HEK293 (cell line): ENCODE results near the gene TMEM140.

Experiments
- EGR2 ChIP-seq: fragments of 450-650 bp; formaldehyde crosslinking; IDR thresholded peaks from 2 replicates; pipeline ENCODE4 v1.5.1; 2016; ENCODE audit warnings: low read depth, missing biosample characterization, missing genetic modification characterization
- GFI1B ChIP-seq: fragments of 450-650 bp; formaldehyde crosslinking; IDR thresholded peaks from 2 replicates; pipeline ENCODE4 v1.5.1; 2016; ENCODE audit warnings: missing biosample characterization, missing genetic modification characterization
- IKZF3 ChIP-seq: fragments of 450-650 bp; IDR thresholded peaks from 2 replicates; pipeline ENCODE4 v1.5.0; 2018; ENCODE audit warnings: missing biosample characterization, mild to moderate bottlenecking, missing genetic modification characterization, moderate library complexity
- INSM2 ChIP-seq: fragments of 450-650 bp; formaldehyde crosslinking; IDR thresholded peaks from 2 replicates; pipeline ENCODE4 v1.5.1; 2016; ENCODE audit warnings: missing biosample characterization, missing genetic modification characterization
- OSR2 ChIP-seq: fragments of 450-650 bp; formaldehyde crosslinking; IDR thresholded peaks from 2 replicates; pipeline ENCODE4 v1.5.1; 2016; ENCODE audit warnings: missing biosample characterization, missing genetic modification characterization
- PRDM10 ChIP-seq: fragments of 450-650 bp; formaldehyde crosslinking; IDR thresholded peaks from 2 replicates; pipeline ENCODE4 v1.5.1; 2016; ENCODE audit warnings: missing biosample characterization, missing genetic modification characterization
- REPIN1 ChIP-seq: fragments of 450-650 bp; formaldehyde crosslinking; IDR thresholded peaks from 2 replicates; pipeline ENCODE4 v1.5.1; 2017; ENCODE audit warnings: missing biosample characterization, missing genetic modification characterization, low read depth
- SALL2 ChIP-seq: fragments of 450-650 bp; formaldehyde crosslinking; IDR thresholded peaks from 2 replicates; pipeline ENCODE4 v1.5.0; 2017; ENCODE audit warnings: missing biosample characterization, mild to moderate bottlenecking, missing genetic modification characterization, borderline replicate concordance
- SETDB1 ChIP-seq: IDR thresholded peaks from one replicate; pipeline ENCODE4 v1.6.1; 2017; ENCODE audit warnings: mild to moderate bottlenecking, low read length, moderate library complexity, mixed read lengths; ENCODE audit not compliant: insufficient read length
- YY1 ChIP-seq: fragments of 450-650 bp; formaldehyde crosslinking; IDR thresholded peaks from 2 replicates; pipeline ENCODE4 v1.5.1; 2018; ENCODE audit warnings: missing biosample characterization, missing genetic modification characterization
- ZNF19 ChIP-seq: fragments of 450-650 bp; formaldehyde crosslinking; IDR thresholded peaks from 2 replicates; pipeline ENCODE4; 2016; ENCODE audit warnings: missing biosample characterization, missing genetic modification characterization, low read depth
- ZNF2 ChIP-seq: fragments of 450-650 bp; formaldehyde crosslinking; IDR thresholded peaks from 2 replicates; pipeline ENCODE4 v1.5.1; 2016; ENCODE audit warnings: missing biosample characterization, missing genetic modification characterization
- ZNF23 ChIP-seq: fragments of 450-650 bp; formaldehyde crosslinking; IDR thresholded peaks from 2 replicates; pipeline ENCODE4 v1.5.1; 2016; ENCODE audit warnings: missing biosample characterization, missing genetic modification characterization, borderline replicate concordance
- ZNF24 ChIP-seq: fragments of 450-650 bp; formaldehyde crosslinking; IDR thresholded peaks from 2 replicates; pipeline ENCODE4 v1.5.1; 2016; ENCODE audit warnings: missing biosample characterization, missing genetic modification characterization
- ZNF324 ChIP-seq: fragments of 450-650 bp; formaldehyde crosslinking; IDR thresholded peaks from 2 replicates; pipeline ENCODE4 v1.5.1; 2016; ENCODE audit warnings: missing biosample characterization, missing genetic modification characterization
- ZNF341 ChIP-seq: fragments of 450-650 bp; formaldehyde crosslinking; IDR thresholded peaks from 2 replicates; pipeline ENCODE4; 2016; ENCODE audit warnings: low read depth, missing biosample characterization, missing genetic modification characterization
- ZNF37A ChIP-seq: fragments of 450-650 bp; IDR thresholded peaks from 2 replicates; pipeline ENCODE4 v1.5.1; 2018; ENCODE audit warnings: missing biosample characterization, missing genetic modification characterization
- ZNF585B ChIP-seq: fragments of 450-650 bp; formaldehyde crosslinking; IDR thresholded peaks from 2 replicates; pipeline ENCODE4 v1.5.1; 2016; ENCODE audit warnings: missing biosample characterization, missing genetic modification characterization
- ZNF596 ChIP-seq: fragments of 450-650 bp; IDR thresholded peaks from 2 replicates; pipeline ENCODE4 v1.5.0; 2018; ENCODE audit warnings: missing biosample characterization, mild to moderate bottlenecking, missing genetic modification characterization, moderate library complexity
- ZNF624 ChIP-seq: fragments of 450-650 bp; formaldehyde crosslinking; IDR thresholded peaks from 2 replicates; pipeline ENCODE4 v1.5.1; 2017; ENCODE audit warnings: missing biosample characterization, missing genetic modification characterization
- ZNF645 ChIP-seq: fragments of 450-650 bp; formaldehyde crosslinking; IDR thresholded peaks from 2 replicates; pipeline ENCODE4; 2016; ENCODE audit warnings: missing biosample characterization, missing genetic modification characterization
- ZNF677 ChIP-seq: fragments of 450-650 bp; IDR thresholded peaks from 2 replicates; pipeline ENCODE4 v1.5.0; 2018; ENCODE audit warnings: missing biosample characterization, mild to moderate bottlenecking, missing genetic modification characterization, moderate library complexity
- ZNF707 ChIP-seq: fragments of 450-650 bp; formaldehyde crosslinking; IDR thresholded peaks from 2 replicates; pipeline ENCODE4 v1.5.1; 2016; ENCODE audit warnings: missing biosample characterization, missing genetic modification characterization
- ZNF776 ChIP-seq: fragments of 450-650 bp; formaldehyde crosslinking; IDR thresholded peaks from 2 replicates; pipeline ENCODE4 v1.5.0; 2017; ENCODE audit warnings: missing biosample characterization, missing genetic modification characterization, borderline replicate concordance
- ZNF791 ChIP-seq: fragments of 450-650 bp; formaldehyde crosslinking; IDR thresholded peaks from 2 replicates; pipeline ENCODE4 v1.5.1; 2016; ENCODE audit warnings: missing biosample characterization, missing genetic modification characterization
- ZNF830 ChIP-seq: fragments of 450-650 bp; IDR thresholded peaks from 2 replicates; pipeline ENCODE4 v1.5.0; 2018; ENCODE audit warnings: missing biosample characterization, missing genetic modification characterization, low read depth, mild to moderate bottlenecking, moderate library complexity
- ZNF837 ChIP-seq: fragments of 450-650 bp; formaldehyde crosslinking; IDR thresholded peaks from 2 replicates; pipeline ENCODE4 v1.5.1; 2016; ENCODE audit warnings: missing biosample characterization, missing genetic modification characterization
- ZSCAN16 ChIP-seq: fragments of 450-650 bp; formaldehyde crosslinking; IDR thresholded peaks from 2 replicates; pipeline ENCODE4 v1.5.1; 2016; ENCODE audit warnings: missing biosample characterization, missing genetic modification characterization
- TF ChIP-seq, protein P1 (sequence below): fragments of 450-650 bp; formaldehyde crosslinking; IDR thresholded peaks from 2 replicates; pipeline ENCODE4 v1.5.0; 2017; ENCODE audit warnings: missing biosample characterization, missing genetic modification characterization, borderline replicate concordance
- TF ChIP-seq, protein P2 (sequence below): fragments of 450-650 bp; formaldehyde crosslinking; IDR thresholded peaks from 2 replicates; pipeline ENCODE4 v1.5.1; 2016; ENCODE audit warnings: missing biosample characterization, missing genetic modification characterization
- TF ChIP-seq, protein P3 (sequence below): fragments of 450-650 bp; IDR thresholded peaks from 2 replicates; pipeline ENCODE4 v1.5.1; 2018; ENCODE audit warnings: missing biosample characterization, mild to moderate bottlenecking, missing genetic modification characterization

TMEM140 gene

GRCh38 chr7:135200821-135201331 is 53.0 kb downstream of the TMEM140 start (continued):
- TF ChIP-seq ZNF585B (tag by site-specific recombination) (no peak), INSM2 (tag by site-specific recombination) (no peak), ZNF24 (tag by site-specific recombination) (peak; percentile 58; the same call in 1 of the 2 replicates), ZNF341 (tag by site-specific recombination) (no peak), ZNF707 (tag by site-specific recombination) (no peak), SETDB1 (no peak), SALL2 (tag by site-specific recombination) (no peak), ZNF791 (tag by site-specific recombination) (no peak), GFI1B (tag by site-specific recombination) (no peak), ZNF19 (tag by site-specific recombination) (no peak), ZNF324 (tag by site-specific recombination) (no peak), ZNF2 (no peak), ZNF645 (tag by site-specific recombination) (no peak), ZSCAN16 (tag by site-specific recombination) (no peak), ZNF677 (tag by site-specific recombination) (no peak), EGR2 (tag by site-specific recombination) (no peak), ZNF596 (tag by site-specific recombination) (no peak), YY1 (tag by site-specific recombination) (no peak), OSR2 (tag by site-specific recombination) (peak; percentile 77), ZNF776 (tag by site-specific recombination) (no peak), IKZF3 (tag by site-specific recombination) (no peak), ZNF830 (tag by site-specific recombination) (no peak), ZNF624 (tag by site-specific recombination) (no peak), REPIN1 (tag by site-specific recombination) (no peak), ZNF23 (no peak), PRDM10 (tag by site-specific recombination) (peak; percentile 82), ZNF37A (tag by site-specific recombination) (no peak), ZNF837 (tag by site-specific recombination) (no peak)
- TF ChIP-seq, protein P1, sequence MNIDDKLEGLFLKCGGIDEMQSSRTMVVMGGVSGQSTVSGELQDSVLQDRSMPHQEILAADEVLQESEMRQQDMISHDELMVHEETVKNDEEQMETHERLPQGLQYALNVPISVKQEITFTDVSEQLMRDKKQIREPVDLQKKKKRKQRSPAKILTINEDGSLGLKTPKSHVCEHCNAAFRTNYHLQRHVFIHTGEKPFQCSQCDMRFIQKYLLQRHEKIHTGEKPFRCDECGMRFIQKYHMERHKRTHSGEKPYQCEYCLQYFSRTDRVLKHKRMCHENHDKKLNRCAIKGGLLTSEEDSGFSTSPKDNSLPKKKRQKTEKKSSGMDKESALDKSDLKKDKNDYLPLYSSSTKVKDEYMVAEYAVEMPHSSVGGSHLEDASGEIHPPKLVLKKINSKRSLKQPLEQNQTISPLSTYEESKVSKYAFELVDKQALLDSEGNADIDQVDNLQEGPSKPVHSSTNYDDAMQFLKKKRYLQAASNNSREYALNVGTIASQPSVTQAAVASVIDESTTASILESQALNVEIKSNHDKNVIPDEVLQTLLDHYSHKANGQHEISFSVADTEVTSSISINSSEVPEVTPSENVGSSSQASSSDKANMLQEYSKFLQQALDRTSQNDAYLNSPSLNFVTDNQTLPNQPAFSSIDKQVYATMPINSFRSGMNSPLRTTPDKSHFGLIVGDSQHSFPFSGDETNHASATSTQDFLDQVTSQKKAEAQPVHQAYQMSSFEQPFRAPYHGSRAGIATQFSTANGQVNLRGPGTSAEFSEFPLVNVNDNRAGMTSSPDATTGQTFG (tag by site-specific recombination) = no peak
- TF ChIP-seq, protein P2, sequence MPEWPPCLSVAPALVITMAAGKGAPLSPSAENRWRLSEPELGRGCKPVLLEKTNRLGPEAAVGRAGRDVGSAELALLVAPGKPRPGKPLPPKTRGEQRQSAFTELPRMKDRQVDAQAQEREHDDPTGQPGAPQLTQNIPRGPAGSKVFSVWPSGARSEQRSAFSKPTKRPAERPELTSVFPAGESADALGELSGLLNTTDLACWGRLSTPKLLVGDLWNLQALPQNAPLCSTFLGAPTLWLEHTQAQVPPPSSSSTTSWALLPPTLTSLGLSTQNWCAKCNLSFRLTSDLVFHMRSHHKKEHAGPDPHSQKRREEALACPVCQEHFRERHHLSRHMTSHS (tag by site-specific recombination) = no peak
- TF ChIP-seq, protein P3, sequence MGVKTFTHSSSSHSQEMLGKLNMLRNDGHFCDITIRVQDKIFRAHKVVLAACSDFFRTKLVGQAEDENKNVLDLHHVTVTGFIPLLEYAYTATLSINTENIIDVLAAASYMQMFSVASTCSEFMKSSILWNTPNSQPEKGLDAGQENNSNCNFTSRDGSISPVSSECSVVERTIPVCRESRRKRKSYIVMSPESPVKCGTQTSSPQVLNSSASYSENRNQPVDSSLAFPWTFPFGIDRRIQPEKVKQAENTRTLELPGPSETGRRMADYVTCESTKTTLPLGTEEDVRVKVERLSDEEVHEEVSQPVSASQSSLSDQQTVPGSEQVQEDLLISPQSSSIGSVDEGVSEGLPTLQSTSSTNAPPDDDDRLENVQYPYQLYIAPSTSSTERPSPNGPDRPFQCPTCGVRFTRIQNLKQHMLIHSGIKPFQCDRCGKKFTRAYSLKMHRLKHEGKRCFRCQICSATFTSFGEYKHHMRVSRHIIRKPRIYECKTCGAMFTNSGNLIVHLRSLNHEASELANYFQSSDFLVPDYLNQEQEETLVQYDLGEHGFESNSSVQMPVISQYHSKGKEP = no peak
